Measurements from ENCODE around the gene GAS2L2. TPM values are rescaled to one million over a fixed set of nuclear protein-coding genes. Genes with fewer than 3 reads are reported as not detected.
A peak's percentile ranks its signal among the peaks of the same experiment; 100 is the strongest.
"Not testable (repeated sequence)": the region's sequence is repeated elsewhere in the genome, so short reads cannot be mapped to it uniquely, and the experiment has no call there.

Gene GAS2L2
- total RNA-seq, 1 experiment from 2014 or later: not detected

DNA sequence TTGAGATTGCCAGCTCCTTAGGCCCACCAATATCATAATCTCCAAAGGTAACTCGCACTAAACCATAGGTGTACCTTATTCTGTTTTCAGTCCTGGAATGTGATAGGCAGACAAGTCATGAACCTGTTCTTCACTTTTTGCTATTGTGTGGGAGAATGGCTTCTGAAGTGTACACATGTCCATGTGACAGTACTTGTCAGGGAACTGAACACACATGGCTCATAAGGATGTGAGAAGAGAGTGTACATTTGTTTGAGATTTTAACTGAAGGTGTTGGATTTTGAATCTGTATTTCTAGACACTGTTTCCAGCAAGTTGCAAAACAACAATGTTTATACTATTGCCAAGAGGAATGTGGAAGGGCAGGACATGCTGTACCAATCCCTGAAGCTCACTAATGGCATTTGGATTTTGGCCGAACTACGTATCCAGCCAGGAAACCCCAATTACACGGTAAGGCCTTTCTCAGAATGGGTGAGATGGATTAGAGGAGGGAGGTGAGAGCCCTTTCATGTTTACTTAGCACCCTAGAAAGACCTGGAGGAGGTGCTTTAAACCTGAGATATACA, 36.1 kb downstream of the GAS2L2 start:
- DNase-seq (ENCODE audit: low read depth, low spot score): no peak
- in situ Hi-C loops (cut with HindIII; ENCODE audit: low pct_unique_long_range_greater_than_20kb, low sequenced_read_pairs): no loop called here

DNA sequence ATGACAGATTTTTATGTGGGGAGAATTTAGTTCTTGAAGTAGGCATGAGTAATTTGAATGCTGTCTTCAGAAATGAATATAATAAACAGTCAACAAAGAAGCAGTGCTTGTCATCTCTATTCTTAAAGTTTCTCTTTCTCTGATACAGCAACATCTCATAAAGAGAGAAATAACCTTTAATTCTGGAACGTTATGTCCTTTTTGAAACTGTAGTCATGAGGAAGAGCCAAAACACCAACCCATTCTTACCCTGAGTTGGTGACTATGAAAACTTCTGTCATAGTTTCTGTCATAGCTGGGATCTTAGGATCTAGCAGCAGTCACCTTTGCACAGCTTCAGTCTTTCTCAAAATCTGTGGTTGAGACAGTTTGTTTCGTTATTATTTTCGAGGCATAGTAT, 36.9 kb downstream of the GAS2L2 start:
- DNase-seq (ENCODE audit: low read depth, low spot score): no peak
- in situ Hi-C loops (cut with HindIII; ENCODE audit: low pct_unique_long_range_greater_than_20kb, low sequenced_read_pairs): no loop called here

DNA sequence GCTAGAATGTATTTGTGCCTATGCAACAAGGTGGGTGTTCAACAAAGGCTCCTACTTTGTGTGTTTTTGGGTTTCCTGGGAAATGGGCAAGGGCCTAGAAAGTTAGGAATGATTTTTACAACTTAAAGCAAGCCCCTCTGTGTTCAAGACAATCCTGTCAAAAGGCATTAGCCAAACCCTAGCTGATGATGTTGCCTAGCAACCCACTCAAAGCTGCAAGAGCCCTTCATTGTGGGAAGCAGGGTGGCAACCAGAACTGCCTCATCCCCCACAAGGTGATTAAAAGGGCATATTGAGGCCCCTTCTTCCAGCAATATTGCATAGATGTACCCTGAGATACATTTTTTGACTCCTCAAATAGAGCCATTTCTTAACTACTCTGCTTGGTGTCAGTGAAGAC, 37.6 kb downstream of the GAS2L2 start:
- in situ Hi-C loops (cut with HindIII; ENCODE audit: low pct_unique_long_range_greater_than_20kb, low sequenced_read_pairs): no loop called here
- DNase-seq (ENCODE audit: low read depth, low spot score): no peak

DNA sequence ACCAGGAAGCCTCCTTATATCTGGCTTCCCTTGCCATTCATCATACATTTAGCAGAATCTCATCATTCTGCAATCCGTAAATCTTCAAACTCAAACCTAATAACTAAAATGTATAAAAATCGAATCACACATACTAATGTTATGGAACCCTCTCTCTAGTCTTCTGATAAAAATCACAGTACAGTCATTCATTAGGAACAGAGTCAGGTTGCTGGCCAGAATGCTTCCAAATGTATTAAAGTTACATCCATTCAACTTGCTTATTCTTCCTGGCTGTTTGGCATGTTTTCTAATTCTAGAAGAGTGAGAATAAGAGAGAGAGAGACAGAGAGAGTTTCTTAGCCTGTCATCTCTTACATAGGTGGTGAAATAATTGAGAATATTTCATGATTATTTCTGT, 38.1 kb downstream of the GAS2L2 start:
- in situ Hi-C loops (cut with HindIII; ENCODE audit: low pct_unique_long_range_greater_than_20kb, low sequenced_read_pairs): no loop called here
- no peak for DNase-seq (ENCODE audit: low read depth, low spot score)

DNA sequence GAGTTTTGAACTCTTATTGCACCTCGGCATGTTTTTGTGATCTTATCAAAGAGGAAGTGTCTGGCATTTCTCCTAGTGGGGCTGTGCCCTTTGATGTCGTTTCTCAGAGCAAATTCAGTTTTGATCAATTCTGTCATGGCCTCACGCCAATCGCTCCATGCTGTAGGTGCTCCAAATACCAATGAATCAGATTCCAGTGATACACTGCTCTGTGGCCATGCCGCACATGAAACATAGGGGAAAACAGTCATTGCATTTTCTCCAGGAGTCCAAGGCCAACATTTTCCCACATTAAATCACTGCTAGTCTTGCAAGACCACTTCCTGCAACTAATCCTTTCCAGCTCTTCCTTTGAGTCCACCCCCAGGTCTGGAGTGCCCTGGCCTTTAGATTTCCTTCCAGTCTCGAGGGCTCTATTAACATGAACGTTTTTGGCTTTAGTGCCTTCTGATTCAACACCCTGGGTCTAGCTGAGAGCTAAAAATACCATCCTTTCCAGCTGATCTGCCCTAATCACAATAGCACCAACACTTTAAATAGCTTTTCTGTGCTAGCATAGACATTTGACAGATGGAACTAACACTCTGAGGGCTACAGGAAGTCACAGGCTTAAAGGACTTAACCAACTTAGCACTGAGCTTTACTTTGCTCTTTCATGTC, 39.8 kb downstream of the GAS2L2 start:
- peak; percentile 38 for DNase-seq (ENCODE audit: low read depth, low spot score)
- in situ Hi-C loops (cut with HindIII; ENCODE audit: low pct_unique_long_range_greater_than_20kb, low sequenced_read_pairs): no loop called here

DNA sequence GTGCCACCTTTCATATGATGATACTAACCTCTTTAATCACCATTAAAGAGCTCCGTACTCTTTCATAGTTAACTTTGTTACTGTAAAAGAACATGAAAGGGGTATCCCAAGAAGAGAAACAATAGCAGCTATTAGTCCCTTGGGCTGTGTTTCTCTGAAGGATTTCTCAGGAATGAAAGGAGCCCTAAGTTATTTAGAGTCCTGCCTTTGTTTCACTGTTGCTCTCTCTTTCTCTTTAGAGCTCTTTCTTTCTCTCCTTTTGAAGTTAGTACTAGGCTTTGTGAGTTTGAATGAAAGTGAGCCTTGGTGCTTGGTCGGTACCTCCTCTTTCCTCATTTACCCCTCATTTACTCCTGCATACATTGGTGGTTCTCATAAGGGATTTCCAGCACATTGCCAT, 42.1 kb downstream of the GAS2L2 start:
- in situ Hi-C loops (cut with HindIII; ENCODE audit: low pct_unique_long_range_greater_than_20kb, low sequenced_read_pairs): no loop called here
- DNase-seq (ENCODE audit: low read depth, low spot score): no peak

DNA sequence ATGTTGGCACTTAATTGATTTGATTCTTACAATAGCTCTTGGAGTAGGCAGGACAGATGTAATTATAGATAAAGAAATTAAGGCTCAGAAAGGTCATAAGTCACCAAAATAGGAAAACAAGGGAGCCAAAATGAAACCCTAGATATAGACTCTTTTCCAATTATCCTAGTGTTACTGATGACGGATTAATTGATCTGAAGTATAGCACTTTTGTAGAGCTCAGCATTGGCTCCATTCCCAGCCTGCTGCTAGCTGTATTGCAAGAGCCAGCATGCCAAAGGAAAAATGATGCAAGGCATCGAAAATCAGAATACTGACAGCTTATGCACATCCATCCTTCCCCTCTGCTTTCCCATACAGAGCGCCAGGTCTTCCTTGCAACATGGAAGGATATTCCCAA, 43.2 kb downstream of the GAS2L2 start:
- in situ Hi-C loops (cut with HindIII; ENCODE audit: low pct_unique_long_range_greater_than_20kb, low sequenced_read_pairs): no loop called here
- no peak for DNase-seq (ENCODE audit: low read depth, low spot score)

DNA sequence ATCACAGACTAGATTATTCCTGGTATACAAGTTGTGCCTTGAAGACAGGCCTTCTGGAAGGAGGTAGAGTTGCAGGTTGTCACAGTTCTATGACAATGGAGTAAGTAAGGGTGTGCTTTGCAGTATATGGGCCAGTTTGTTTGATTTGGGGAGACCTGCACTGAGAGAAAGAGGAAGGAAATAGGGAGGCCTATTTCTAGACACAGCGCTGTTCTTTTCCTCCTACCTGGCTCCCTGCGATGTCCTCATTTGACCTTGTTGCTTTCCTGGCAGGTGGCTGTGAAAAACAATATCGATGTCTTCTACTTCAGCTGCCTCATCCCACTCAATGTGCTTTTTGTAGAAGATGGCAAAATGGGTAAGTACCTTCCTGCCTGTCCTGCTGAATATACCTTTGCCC, 44.1 kb downstream of the GAS2L2 start:
- no peak for DNase-seq (ENCODE audit: low read depth, low spot score)
- in situ Hi-C loops (cut with HindIII; ENCODE audit: low pct_unique_long_range_greater_than_20kb, low sequenced_read_pairs): no loop called here

DNA sequence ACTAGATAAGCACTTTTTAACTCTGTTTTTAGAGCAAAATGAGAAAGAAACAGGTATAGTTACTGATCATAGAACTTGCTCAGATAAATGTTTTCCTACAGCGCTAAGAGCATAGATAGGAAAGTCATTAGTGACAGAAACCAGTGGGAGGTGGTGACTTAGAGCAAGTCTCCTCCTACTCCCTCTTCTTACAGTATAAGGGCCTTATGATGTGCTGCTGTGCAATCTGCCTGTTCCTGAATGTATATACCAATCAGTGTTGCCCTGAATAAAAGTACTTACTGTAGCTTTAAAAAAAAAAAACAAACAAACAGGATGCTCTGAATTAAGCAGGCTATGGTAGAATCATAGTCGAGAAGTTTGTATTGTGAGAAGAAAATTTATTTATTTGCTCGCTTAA, 44.9 kb downstream of the GAS2L2 start:
- in situ Hi-C loops (cut with HindIII; ENCODE audit: low pct_unique_long_range_greater_than_20kb, low sequenced_read_pairs): no loop called here
- DNase-seq (ENCODE audit: low read depth, low spot score): no peak

DNA sequence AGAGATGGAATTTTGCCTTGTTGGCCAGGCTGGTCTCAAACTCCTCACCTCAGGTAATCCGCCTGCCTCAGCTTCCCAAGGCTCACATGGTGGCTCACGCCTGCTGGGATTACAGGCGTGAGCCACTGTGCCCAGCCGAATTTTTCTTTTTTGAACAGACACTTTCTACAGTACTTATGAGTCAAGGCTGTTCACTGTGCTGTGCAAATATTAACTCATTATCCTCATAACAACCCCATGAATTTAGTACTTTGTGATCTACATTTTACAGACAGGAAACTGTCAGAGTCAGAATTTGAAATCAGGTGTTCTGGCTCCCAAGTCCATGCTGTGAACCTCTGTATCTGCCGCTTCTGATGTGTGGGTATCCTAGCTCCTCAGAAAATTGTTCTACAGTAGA, 47.3 kb downstream of the GAS2L2 start:
- DNase-seq (ENCODE audit: low read depth, low spot score): no peak
- in situ Hi-C loops (cut with HindIII; ENCODE audit: low pct_unique_long_range_greater_than_20kb, low sequenced_read_pairs): no loop called here

DNA sequence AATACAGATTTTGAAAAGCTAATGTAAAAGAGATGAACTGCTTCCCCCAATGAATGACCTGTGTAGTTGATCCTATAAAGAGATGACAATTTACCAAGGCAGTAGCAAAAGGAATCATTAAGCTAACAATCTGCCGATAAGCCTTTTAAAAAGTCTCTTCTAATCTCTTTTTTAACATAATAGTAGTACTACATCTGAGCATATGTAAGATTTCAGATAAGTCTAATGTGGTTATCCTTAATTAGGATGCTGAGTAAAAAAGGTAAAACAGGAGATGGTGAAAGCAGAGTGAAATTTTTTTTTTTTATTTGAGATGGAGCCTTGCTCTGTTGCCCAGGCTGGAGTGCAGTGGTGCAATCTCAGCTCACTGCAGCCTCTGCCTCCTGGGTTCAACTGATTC, 47.8 kb downstream of the GAS2L2 start:
- DNase-seq (ENCODE audit: low read depth, low spot score): no peak
- in situ Hi-C loops (cut with HindIII; ENCODE audit: low pct_unique_long_range_greater_than_20kb, low sequenced_read_pairs): no loop called here

DNA sequence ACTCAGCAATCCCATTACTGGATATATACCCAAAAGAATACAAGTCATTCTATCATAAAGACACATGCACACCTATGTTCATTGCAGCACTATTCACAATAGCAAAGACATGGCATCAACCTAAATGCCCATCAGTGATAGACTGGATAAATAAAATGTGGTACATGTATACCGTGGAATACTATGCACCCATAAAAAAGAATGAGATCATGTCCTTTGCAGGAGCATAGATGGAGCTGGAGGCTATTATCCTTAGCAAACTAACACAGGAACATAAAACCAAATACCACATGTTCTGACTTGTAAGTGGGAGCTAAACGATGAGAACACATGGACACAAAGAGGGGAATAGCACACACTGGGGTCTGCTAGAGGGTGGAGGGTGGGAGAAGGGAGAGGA, 49.7 kb downstream of the GAS2L2 start:
- in situ Hi-C loops (cut with HindIII; ENCODE audit: low pct_unique_long_range_greater_than_20kb, low sequenced_read_pairs); DNase-seq (ENCODE audit: low read depth, low spot score): not testable (repeated sequence)

DNA sequence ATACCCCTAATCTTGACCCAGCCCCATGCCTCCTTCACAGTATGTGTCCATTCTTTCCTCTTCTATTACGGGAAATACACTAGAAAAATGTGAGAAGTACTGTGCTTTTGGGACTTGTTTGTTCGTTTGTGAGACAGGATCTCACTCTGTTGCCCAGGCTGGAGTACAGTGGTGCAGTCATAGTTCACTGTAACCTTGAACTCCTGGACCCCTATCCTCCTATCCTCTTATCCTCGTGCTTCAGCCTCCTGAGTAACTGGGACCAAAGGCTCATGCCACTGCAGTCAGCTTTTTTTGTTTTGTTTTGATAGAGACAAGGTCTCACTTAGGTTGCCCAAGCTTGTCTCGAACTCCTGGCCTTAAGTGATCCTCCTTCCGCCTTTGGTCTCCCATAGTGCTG, 51.5 kb downstream of the GAS2L2 start:
- in situ Hi-C loops (cut with HindIII; ENCODE audit: low pct_unique_long_range_greater_than_20kb, low sequenced_read_pairs): no loop called here
- DNase-seq (ENCODE audit: low read depth, low spot score): no peak

DNA sequence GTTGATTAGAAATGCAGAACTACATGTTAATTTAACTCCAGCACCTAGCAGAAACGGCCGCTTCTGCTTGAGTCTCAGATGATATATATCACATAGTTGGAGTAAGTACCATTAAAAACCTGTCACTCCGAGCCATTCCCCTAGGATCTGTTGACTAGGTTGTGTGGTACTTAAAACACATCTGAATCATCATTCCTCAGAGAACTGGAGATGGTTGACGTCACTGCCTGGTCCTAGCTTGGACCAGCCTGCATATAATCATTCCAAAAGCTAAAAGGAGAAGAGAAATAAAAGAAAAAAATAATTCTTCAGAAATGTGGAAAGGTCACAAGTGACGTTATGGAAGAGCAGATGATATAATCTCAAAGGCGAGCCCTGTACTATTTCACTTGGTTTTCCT, 52.9 kb downstream of the GAS2L2 start:
- DNase-seq (ENCODE audit: low read depth, low spot score): peak; percentile 45
- in situ Hi-C loops (cut with HindIII; ENCODE audit: low pct_unique_long_range_greater_than_20kb, low sequenced_read_pairs): no loop called here

DNA sequence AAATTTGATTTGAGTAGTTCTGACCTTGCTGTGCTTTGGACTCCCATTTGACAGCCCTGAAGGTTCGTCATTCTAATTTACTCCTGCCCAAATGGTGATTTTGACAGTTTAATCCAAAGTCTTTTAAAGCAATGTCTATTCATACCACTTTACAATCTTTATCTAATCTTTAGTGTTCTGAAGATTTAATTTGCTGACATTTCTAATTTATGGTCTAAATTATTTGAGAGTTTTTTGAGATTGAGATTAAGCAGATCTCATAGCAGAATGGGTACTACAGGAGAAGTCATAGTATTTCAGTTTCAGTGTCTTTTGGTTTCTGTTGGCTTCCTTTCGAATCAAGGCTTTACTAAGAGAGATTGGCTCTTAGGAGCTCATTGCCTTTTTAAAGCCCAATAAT, 54.2 kb downstream of the GAS2L2 start:
- no peak for DNase-seq (ENCODE audit: low read depth, low spot score)
- in situ Hi-C loops (cut with HindIII; ENCODE audit: low pct_unique_long_range_greater_than_20kb, low sequenced_read_pairs): no loop called here

DNA sequence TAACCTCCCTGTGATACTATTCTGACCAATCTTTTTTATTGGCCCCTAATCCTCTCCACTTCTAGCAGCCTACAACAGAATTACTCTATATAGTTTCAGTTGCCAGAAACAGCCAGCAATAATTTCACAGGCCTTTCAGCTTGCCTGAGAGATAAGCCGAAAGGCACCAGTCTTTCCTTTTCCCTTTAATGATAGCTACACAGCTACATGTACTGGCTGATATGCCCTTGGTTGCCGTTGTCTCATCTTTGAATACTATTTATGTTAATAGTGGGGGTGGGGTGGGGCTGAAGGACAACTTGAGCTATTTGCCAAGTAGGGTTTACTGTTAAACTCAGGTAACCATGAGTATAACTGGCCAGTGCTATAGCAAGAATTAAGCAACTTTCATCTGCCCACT, 57.4 kb downstream of the GAS2L2 start:
- no peak for DNase-seq (ENCODE audit: low read depth, low spot score)
- in situ Hi-C loops (cut with HindIII; ENCODE audit: low pct_unique_long_range_greater_than_20kb, low sequenced_read_pairs): no loop called here

DNA sequence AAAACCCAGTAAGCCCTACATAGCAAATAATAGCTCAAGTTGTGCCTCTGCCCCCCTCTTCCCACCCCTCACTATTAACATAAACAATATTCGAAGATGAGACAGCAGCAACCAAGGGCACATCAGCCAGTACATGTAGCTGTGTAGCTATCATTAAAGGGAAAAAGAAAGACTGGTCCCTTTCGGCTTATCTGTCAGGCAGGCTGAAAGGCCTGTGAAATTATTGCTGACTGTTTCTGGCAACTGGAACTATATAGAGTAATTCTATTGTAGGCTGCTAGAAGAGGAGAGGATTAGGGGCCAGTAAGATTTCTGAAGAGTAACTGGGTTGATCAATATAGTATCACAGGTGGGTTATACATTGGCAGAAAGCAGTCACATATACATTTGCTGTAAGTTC, 58.1 kb downstream of the GAS2L2 start:
- in situ Hi-C loops (cut with HindIII; ENCODE audit: low pct_unique_long_range_greater_than_20kb, low sequenced_read_pairs): no loop called here
- no peak for DNase-seq (ENCODE audit: low read depth, low spot score)
